GM12801 (cell line): Measurements from ENCODE around the gene ST8SIA6.

Experiments
- CTCF ChIP-seq: IDR thresholded peaks from one replicate; pipeline ENCODE4 v1.5.1; 2011; ENCODE audit warnings: control low read depth; ENCODE audit not compliant: insufficient read length; ENCODE audit errors: extremely low read depth

The ST8SIA6 gene

GRCh38 chr10:17454161-17455014 lies at the start of gene ST8SIA6:
Gene ST8SIA6, minus strand, starts transcription at chr10:17454595. Its CDS starts 340 bp downstream, at chr10:17454255.
- no peak for TF ChIP-seq CTCF

GRCh38 chr10:17503795-17504194 lies 49.4 kb upstream of the ST8SIA6 start:
- no peak for TF ChIP-seq CTCF

GRCh38 chr10:17502814-17503213 lies 48.4 kb upstream of the ST8SIA6 start:
- TF ChIP-seq CTCF: no peak

- TF ChIP-seq CTCF: no peak
Observed at GRCh38 chr10:17497446-17498030, 43.1 kb upstream of the ST8SIA6 start.

DNA sequence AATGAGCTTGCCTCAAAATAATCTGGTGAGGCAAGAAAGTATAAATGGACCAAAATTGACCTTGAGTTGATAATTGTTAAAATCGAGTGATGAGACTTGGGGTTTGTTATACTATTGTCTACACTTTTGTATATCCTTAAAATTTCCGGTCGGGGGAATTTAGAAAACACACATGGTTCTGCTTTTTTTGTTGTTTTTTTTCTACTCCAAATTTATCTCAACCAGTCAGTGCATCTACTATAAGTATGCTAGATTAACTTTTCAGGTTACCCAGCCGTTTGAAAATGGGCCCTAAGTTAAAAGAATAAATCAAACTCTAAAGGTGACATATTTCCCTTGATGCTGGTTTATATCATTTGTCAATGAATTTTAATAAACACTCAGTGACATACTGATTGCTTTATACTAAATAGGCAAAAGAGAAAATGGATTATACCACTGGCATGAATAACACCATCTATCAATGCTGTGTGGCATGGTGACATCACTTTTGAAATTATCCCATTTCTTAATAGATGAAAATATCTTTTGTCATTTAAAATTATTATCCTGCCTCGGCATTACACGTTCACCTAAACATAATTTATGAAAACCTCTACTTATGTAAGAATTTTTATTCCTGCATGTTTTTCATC lies 40.3 kb upstream of the ST8SIA6 start:
- no peak for TF ChIP-seq CTCF

DNA sequence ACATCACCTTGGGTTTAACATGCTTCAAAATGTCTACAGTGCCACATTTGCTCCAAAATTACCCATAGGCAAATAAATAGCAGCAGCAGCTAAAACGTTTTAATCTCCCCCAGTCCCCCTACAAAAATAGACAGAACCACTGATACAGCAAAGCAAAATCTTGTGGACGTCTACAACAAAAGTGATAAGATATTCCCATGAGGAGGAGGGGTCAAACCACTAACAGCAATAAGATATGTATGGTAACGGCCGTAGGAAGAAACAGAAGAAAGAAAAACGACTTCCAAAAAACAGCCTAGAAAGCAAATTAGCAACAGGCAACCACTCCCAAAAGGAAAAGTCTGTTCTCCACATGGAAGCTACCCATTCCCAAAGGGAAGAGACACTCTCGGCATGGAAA lies 34.5 kb upstream of the ST8SIA6 start:
- no peak for TF ChIP-seq CTCF

DNA sequence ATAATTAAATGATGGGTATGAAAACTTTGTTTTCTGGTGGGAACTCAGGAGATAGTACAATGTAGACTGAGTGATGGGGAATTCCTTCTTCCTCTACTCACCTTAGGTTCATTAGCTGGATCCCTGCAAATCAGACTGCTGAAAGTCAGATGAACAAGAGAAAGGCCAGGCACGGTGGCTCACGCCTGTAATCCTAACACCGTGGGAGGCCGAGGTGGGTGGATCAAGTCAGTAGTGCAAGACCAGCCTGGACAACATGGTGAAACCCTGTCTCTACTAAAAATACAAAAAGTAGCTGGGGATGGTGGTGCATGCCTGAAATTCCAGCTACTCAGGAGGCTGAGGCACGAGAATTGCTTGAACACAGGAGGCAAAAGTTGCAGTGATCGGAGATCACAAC lies 28.7 kb upstream of the ST8SIA6 start:
- TF ChIP-seq CTCF: no peak
